Heart right ventricle (tissue), 16 donors: ENCODE measurements around the gene OTUB1. TPM values are rescaled to one million over a fixed set of nuclear protein-coding genes. Genes with fewer than 3 reads are reported as not detected.

Source experiments
- ATAC-seq, 8 donors: fragments of 200-7000 bp; cut with Tn5 transposase; one replicate each; pipeline ENCODE4 v1.9.1; 2020; ENCODE audit warnings: mild to moderate bottlenecking in 8 of 8, moderate library complexity in 8 of 8, moderate number of reproducible peaks in 1 of 8
- DNase-seq, 2 donors: peaks; one replicate each; pipeline ENCODE4 v3.0.0-alpha.2; 2020
- H3K27ac ChIP-seq, 10 donors: fragments of 200-600 bp; sonication (generic) in 2 of 10; one replicate each; pipeline versions ENCODE4 v1.5.0 to v1.8.0; 2020 to 2022; ENCODE audit warnings: mild to moderate bottlenecking in 3 of 10
- H3K27me3 ChIP-seq, 7 donors: fragments of 200-600 bp; one replicate each; pipeline ENCODE4 v1.8.0; 2021 to 2022; ENCODE audit warnings: mild to moderate bottlenecking in 2 of 7
- H3K36me3 ChIP-seq, 9 donors: fragments of 200-600 bp; sonication (generic) in 1 of 9; one replicate each; pipeline versions ENCODE4 v1.5.0 to v1.8.0; 2020 to 2022; ENCODE audit warnings: mild to moderate bottlenecking in 2 of 9
- H3K4me1 ChIP-seq, 9 donors: fragments of 200-600 bp; sonication (generic) in 1 of 9; one replicate each; pipeline versions ENCODE4 v1.5.0 to v1.8.0; 2020 to 2022; ENCODE audit warnings: mild to moderate bottlenecking in 4 of 9
- H3K4me3 ChIP-seq, 10 donors: fragments of 200-600 bp; sonication (generic) in 2 of 10; one replicate each; pipeline versions ENCODE4 v1.5.0 to v1.8.0; 2020 to 2022; ENCODE audit warnings: mild to moderate bottlenecking in 7 of 10, moderate library complexity in 2 of 10
- H3K9me3 ChIP-seq, 11 donors: fragments of 200-600 bp in 10 of 11; sonication (generic) in 2 of 11; one replicate each; pipeline versions ENCODE4 v1.5.0 to v1.8.0; 2013 to 2022; ENCODE audit warnings: mild to moderate bottlenecking in 2 of 11, control low read depth in 1 of 11, moderate library complexity in 1 of 11
- CTCF ChIP-seq, 9 donors: fragments of 200-600 bp; sonication (generic) in 2 of 9; IDR thresholded peaks; one replicate each; pipeline versions ENCODE4 v1.5.0 to v1.8.0; 2021 to 2022; ENCODE audit warnings: antibody characterized with exemption in 9 of 9, mild to moderate bottlenecking in 5 of 9, moderate library complexity in 1 of 9
- WGBS, 2 donors: extraction: QIAGEN DNeasy Blood & Tissue Kit; methylation state at CpG; one replicate each; pipeline ENCODE4 v1.1.7; 2013; ENCODE audit warnings: inconsistent platforms in 1 of 2; 5-methylcytosine and 5-hydroxymethylcytosine counted together
- intact Hi-C, 10 donors: fragments of 100-400 bp; cut with DNase I; formaldehyde crosslinking; loops; one replicate each; pipeline versions ENCODE4 v1.11.1 to v1.14.2; 2022
- polyA plus RNA-seq, 2 donors: library from polyadenylated mRNA; stranded (reverse); fragments of 200-250 nt; gene quantifications; one replicate each; pipeline ENCODE4 v1.2.3, GENCODE V29; 2013
- total RNA-seq, 10 donors: library from RNA; stranded (reverse); fragmentation: NEBNext Ultra II Directional in 3 of 10; extraction: Animal tissue kit (Norgen Biotek cat#: 25700) in 3 of 10; gene quantifications; one replicate each; pipeline versions ENCODE4 v1.2.1 to v1.2.4, GENCODE V29; 2021 to 2023
- donor health status: Arrhythmogenic right ventricular cardiomyopathy.
- donor health status: ischemic (EF 13 %, LVEDD 7.1; RV severe dilation, severe dysfunction).
- donor health status: healthy with polysubstance abuse.
- donor health status: DM: no; HTN: yes; CAD: no.
- donor health status: DM: no; HTN: no; CAD: no.
- donor health status: ischemic (EF 25% LVEDD 6.9; RV normal size, moderate dysfunction).
- donor health status: ischemic (EF 25% LVEDD 5.7; RV mildly dilated, moderate dysfunction).
- donor health status: healthy.
- donor health status: DM: yes; HTN: yes; CAD: no.
- donor health status: Ischemic cardiomyopathy.
- donor health status: ischemic (EF 35%, LVEDD 5.7; RV mildly dilated, moderate dysfunction).
- donor health status: nonischemic (EF 11% LVEDD 7.7; RV severe dilation, severe dysfunction).
- donor health status: DM: yes; HTN: yes; CAD: no.
- donor health status: PGD.
- donor health status: ischemic (EF 29% LVEDD 5.4; RV normal size, mild dysfunction).
- donor health status: nonischemic (EF 23%, LVEDD 6.1; RV moderate dilation, normal function).

Gene OTUB1
- total and polyA plus RNA-seq, 12 donors = 34.9 to 87.0 (median 49.8) TPM

DNA sequence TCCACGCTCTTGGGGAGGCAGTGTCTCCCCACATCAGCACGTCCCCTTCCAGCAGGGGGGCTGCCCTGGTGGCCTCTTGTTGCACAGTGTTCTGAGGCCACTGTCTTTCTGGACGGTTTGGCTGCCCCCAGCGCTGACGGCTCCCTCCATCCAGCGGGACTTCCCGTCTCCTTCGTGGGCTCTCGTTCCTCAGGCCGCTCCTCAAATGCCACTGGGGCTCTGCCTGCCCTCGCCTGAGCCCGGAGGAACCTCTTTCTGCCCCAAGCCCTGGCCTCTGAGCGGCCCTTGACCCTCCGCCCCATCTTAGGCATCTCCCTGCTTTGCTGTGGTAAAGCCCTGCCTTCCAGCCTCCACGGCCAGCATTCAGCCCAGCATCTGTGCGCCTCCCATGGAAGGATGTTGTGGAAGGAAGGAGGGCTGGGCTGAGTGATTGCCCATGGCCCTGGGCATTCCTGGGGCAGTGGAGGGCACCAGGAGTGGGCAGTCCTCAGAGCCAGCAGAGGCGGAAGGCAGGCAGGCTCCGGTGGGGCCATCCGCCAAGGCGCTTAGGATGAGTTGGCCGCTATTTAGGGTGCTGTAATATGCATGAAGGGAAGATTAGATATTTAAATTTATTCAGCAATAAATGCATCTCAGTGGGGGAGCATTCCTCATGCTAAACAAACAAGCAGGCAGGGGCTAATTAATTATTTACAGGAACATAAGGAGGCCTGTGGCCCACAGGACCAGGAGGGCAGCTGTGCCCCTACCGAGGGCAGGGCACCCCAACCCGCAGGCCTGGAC, 17.8 kb downstream of the OTUB1 start:
- H3K36me3 ChIP-seq = peaks cover 0 to 1% (median 0%) of the 10 kb centered on the region in 9 donors
- H3K9me3 ChIP-seq = no peaks in the 10 kb centered on the region
- no peak for ATAC-seq
- intact Hi-C loops = loop anchor here in 1 of 10 donors (2.0 kb wide), 1 partner anchor 143 kb away; no protein-coding TSS in a partner anchor
- no peak for DNase-seq
- peaks cover 0 to 86% (median 0%) of the 10 kb centered on the region in 7 donors for H3K27me3 ChIP-seq
- 70% methylated on average over 23 of the region's 23 CpGs for WGBS, 2 donors
- no peak overlapping the region for H3K4me3 ChIP-seq
- no peak for TF ChIP-seq CTCF (IDR thresholded peaks at IDR 0.05)
- H3K4me1 ChIP-seq = peaks cover 21 to 67% (median 50%) of the 10 kb centered on the region in 9 donors
- no peak overlapping the region for H3K27ac ChIP-seq

- DNase-seq = no peak
Observed at GRCh38 chr11:64004590-64004984, 18.3 kb downstream of the OTUB1 start.

GRCh38 chr11:64005691-64006090, 19.5 kb downstream of the OTUB1 start:
- WGBS, 2 donors = 90 to 91% methylated on average over 4 of the region's 4 CpGs
- no peak for DNase-seq
- H3K4me1 ChIP-seq = peaks cover 9 to 51% (median 34%) of the 10 kb centered on the region in 9 donors
- TF ChIP-seq CTCF (IDR thresholded peaks at IDR 0.05) = no peak
- no peak for ATAC-seq
- no peaks in the 10 kb centered on the region for H3K9me3 ChIP-seq
- no peak overlapping the region for H3K27ac ChIP-seq
- peaks cover 0 to 74% (median 0%) of the 10 kb centered on the region in 7 donors for H3K27me3 ChIP-seq
- intact Hi-C loops = no loop called here
- H3K4me3 ChIP-seq = no peak overlapping the region
- H3K36me3 ChIP-seq = no peaks in the 10 kb centered on the region

More at GRCh38 chr11:64004590-64004984, 18.3 kb downstream of the OTUB1 start:
- Histone ChIP-seq H3K27ac (no peak overlapping the region), H3K4me1 (peaks cover 17 to 61% (median 44%) of the 10 kb centered on the region in 9 donors), H3K9me3 (no peaks in the 10 kb centered on the region), H3K4me3 (no peak overlapping the region), H3K27me3 (peaks cover 0 to 85% (median 0%) of the 10 kb centered on the region in 7 donors), H3K36me3 (no peaks in the 10 kb centered on the region)
- TF ChIP-seq CTCF (IDR thresholded peaks at IDR 0.05) = no peak
- no peak for ATAC-seq
- 76 to 79% methylated on average over 4 of the region's 4 CpGs for WGBS, 2 donors
- intact Hi-C loops = no loop called here

GRCh38 chr11:64006398-64006797, 20.2 kb downstream of the OTUB1 start:
- H3K9me3 ChIP-seq = no peaks in the 10 kb centered on the region
- H3K36me3 ChIP-seq = no peaks in the 10 kb centered on the region
- WGBS, 2 donors = 86 to 87% methylated on average over 12 of the region's 12 CpGs
- H3K4me3 ChIP-seq = no peak overlapping the region
- H3K27me3 ChIP-seq = peaks cover 0 to 67% (median 0%) of the 10 kb centered on the region in 7 donors
- TF ChIP-seq CTCF (IDR thresholded peaks at IDR 0.05) = no peak
- ATAC-seq (no peak), DNase-seq (no peak)
- peaks cover 5 to 44% (median 27%) of the 10 kb centered on the region in 9 donors for H3K4me1 ChIP-seq
- no peak overlapping the region for H3K27ac ChIP-seq
- intact Hi-C loops = no loop called here
